Parathyroid adenoma (tissue), 2 donors: ENCODE measurements around the gene PTPRJ.

Experiments used
- H2AFZ ChIP-seq: fragments of 300-600 bp; sonication (generic); one replicate; pipeline ENCODE4 v1.7.0; 2017; ENCODE audit warnings: antibody characterized with exemption, mild to moderate bottlenecking
- H3K27ac ChIP-seq: fragments of 300-600 bp; sonication (generic); one replicate; pipeline ENCODE4 v1.7.0; 2017
- H3K27me3 ChIP-seq: fragments of 300-600 bp; sonication (generic); one replicate; pipeline ENCODE4 v1.7.0; 2017; ENCODE audit warnings: low read length; ENCODE audit not compliant: control insufficient read depth, insufficient read depth
- H3K36me3 ChIP-seq: fragments of 300-600 bp; sonication (generic); one replicate; pipeline ENCODE4 v1.7.0; 2017; ENCODE audit warnings: low read length; ENCODE audit not compliant: control insufficient read depth, insufficient read depth
- H3K4me1 ChIP-seq: fragments of 300-600 bp; sonication (generic); one replicate; pipeline ENCODE4 v1.7.0; 2017; ENCODE audit warnings: control low read depth
- H3K4me2 ChIP-seq: fragments of 300-600 bp; sonication (generic); one replicate; pipeline ENCODE4 v1.7.0; 2017; ENCODE audit warnings: low read length
- H3K4me3 ChIP-seq: fragments of 300-600 bp; sonication (generic); one replicate; pipeline ENCODE4 v1.7.0; 2017; ENCODE audit warnings: low read depth, low read length
- H3K79me2 ChIP-seq: fragments of 300-600 bp; sonication (generic); one replicate; pipeline ENCODE4 v1.7.0; 2017; ENCODE audit warnings: control low read depth
- H3K9ac ChIP-seq: fragments of 300-600 bp; sonication (generic); one replicate; pipeline ENCODE4 v1.7.0; 2017; ENCODE audit warnings: mild to moderate bottlenecking
- H3K9me3 ChIP-seq: fragments of 300-600 bp; sonication (generic); one replicate; pipeline ENCODE4 v1.7.0; 2017; ENCODE audit warnings: low read length; ENCODE audit not compliant: control insufficient read depth
- TF ChIP-seq, protein P1 (sequence below): fragments of 300-600 bp; sonication (generic); IDR thresholded peaks from one replicate; pipeline ENCODE4 v1.7.0; 2017; ENCODE audit warnings: antibody characterized with exemption, mild to moderate bottlenecking
- donor health status: primary hyperparathyroidism.

The PTPRJ gene

DNA sequence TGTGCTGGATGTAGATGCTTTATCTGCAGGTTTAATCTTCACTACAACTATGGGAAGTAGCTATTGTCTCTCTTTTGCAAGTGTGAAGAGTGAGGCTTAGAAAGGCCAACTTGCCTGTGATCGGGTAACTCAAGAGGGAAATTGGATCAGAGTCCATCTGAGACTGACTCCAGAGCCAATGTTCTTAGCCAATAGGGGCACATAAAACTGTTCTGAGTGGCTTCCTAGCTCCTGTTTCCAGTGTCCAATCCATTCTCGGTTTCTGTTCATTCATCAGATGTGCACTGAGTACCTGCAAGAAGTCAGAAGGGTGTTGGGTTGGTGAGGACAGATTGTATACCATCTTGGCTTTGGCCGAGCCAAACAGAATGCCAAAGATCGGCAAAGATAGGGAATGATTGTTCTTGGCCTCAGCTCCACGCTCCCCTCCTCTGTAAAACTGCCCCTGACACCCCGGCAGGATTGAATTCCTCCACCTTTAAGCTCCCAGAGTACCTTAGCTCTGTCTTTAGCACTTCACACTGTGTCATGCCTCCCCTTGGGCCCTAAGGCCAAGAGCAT, 100.0 kb downstream of the PTPRJ start:
- H3K79me2 ChIP-seq: peaks cover 2% of the 10 kb centered on the region

DNA sequence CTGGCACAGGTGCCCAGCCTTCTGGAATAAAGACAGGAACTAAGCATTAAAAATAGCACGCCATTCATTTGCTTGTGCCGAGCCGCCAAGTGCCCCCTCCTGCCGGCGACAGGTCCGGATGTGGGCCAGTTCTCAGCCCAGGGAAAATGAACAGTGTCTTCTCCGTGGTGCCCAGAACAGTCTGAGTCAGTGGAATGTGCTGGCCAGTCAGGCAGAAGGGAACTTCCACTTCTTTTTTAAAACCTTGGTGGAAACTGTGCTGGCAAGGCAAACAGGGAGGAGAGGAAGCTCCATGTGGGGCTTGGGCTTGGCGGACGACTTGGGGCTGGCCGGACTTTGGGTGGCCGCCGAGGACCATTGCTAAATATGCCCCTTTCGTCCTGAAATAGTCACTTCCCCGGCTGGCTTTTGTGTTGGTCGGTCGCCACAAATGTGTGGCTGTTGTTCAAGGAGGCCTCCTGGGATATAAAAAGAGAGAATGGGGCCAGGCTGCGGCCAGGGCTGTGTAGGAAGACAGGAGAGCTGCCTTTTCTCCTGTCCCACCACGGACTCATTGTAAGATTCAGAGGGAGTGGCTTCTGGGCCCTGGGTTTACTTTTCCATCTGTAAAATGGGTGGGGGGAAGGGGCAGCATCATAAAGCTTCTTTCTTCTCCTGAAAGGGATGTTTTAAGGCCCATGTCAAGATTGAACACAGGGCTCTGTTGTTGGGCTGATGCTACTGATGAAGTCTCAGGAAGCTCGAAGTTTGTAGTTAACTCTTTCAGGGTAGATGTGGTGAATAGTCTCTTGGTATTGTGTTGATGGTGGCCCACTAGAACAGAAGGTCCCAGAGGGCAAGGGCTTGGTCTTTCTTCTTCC, 101.0 kb downstream of the PTPRJ start:
- Histone ChIP-seq H3K9ac (no peak overlapping the region), H3K4me2 (no peak overlapping the region), H3K27me3 (no peaks in the 10 kb centered on the region), H3K4me1 (peaks cover under 1% of the 10 kb centered on the region), H3K9me3 (no peaks in the 10 kb centered on the region), H3K79me2 (peaks cover 2% of the 10 kb centered on the region), H3K4me3 (peak overlapping the region; percentile 5), H3K27ac (peak overlapping the region; percentile 36), H3K36me3 (no peaks in the 10 kb centered on the region), H2AFZ (no peak overlapping the region)
- TF ChIP-seq, protein P1, sequence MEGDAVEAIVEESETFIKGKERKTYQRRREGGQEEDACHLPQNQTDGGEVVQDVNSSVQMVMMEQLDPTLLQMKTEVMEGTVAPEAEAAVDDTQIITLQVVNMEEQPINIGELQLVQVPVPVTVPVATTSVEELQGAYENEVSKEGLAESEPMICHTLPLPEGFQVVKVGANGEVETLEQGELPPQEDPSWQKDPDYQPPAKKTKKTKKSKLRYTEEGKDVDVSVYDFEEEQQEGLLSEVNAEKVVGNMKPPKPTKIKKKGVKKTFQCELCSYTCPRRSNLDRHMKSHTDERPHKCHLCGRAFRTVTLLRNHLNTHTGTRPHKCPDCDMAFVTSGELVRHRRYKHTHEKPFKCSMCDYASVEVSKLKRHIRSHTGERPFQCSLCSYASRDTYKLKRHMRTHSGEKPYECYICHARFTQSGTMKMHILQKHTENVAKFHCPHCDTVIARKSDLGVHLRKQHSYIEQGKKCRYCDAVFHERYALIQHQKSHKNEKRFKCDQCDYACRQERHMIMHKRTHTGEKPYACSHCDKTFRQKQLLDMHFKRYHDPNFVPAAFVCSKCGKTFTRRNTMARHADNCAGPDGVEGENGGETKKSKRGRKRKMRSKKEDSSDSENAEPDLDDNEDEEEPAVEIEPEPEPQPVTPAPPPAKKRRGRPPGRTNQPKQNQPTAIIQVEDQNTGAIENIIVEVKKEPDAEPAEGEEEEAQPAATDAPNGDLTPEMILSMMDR: no peak

More for the DNA sequence above, 100.0 kb downstream of the PTPRJ start:
- Histone ChIP-seq H3K9me3 (no peaks in the 10 kb centered on the region), H3K4me3 (no peak overlapping the region), H3K9ac (no peak overlapping the region), H3K27ac (no peak overlapping the region), H3K27me3 (no peaks in the 10 kb centered on the region), H3K36me3 (no peaks in the 10 kb centered on the region), H3K4me2 (no peak overlapping the region), H2AFZ (no peak overlapping the region), H3K4me1 (no peaks in the 10 kb centered on the region)
- TF ChIP-seq, protein P1: no peak

DNA sequence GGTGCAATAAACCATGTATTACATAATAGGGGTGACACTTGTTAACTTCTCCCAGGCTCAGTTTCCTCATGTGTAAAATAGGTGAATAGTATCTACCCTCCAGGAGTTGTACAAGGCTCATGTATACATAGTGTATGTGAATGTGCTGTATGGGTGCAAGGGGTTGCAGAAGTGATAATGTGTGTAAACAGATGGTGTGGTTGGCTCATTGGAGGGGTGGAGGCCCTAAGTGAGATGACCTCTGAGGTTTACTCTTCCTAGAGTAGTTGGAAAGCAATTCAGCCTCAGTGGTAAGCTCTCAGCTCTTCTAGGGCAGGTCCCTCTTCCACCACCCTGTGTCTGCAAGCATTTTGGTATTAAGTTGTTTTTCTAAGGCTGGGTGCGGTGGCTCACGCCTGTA, 102.4 kb downstream of the PTPRJ start:
- H3K4me2 ChIP-seq: no peak overlapping the region
- H3K4me1 ChIP-seq: peaks cover 2% of the 10 kb centered on the region
- TF ChIP-seq, protein P1: no peak
- no peak overlapping the region for H2AFZ ChIP-seq
- H3K9me3 ChIP-seq: no peaks in the 10 kb centered on the region
- no peak overlapping the region for H3K27ac ChIP-seq
- no peak overlapping the region for H3K4me3 ChIP-seq
- H3K79me2 ChIP-seq: peaks cover 2% of the 10 kb centered on the region
- H3K36me3 ChIP-seq: no peaks in the 10 kb centered on the region
- no peaks in the 10 kb centered on the region for H3K27me3 ChIP-seq
- no peak overlapping the region for H3K9ac ChIP-seq

DNA sequence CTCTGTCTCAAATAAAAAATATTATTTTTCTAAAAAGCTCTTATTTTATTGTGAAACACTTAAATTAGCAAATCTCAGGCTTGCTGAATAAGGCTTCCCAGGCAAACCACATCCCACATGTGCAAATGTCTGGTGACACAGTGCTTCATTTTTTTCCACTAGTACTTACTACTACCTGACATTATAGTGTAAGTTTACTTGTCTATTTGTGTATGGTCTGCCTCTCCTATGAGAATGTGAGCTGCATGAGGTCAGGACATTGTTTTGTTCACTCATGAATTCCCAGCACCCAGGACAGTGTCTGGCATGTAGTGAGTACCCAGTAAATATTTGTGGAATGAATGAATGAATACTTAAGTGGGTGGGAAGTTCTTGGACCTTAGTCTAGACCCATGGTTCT, 103.1 kb downstream of the PTPRJ start:
- peaks cover 2% of the 10 kb centered on the region for H3K79me2 ChIP-seq
- H3K9me3 ChIP-seq: no peaks in the 10 kb centered on the region
- no peak overlapping the region for H3K4me3 ChIP-seq
- H3K4me2 ChIP-seq: no peak overlapping the region
- TF ChIP-seq, protein P1: no peak
- no peaks in the 10 kb centered on the region for H3K27me3 ChIP-seq
- H2AFZ ChIP-seq: no peak overlapping the region
- H3K9ac ChIP-seq: no peak overlapping the region
- no peak overlapping the region for H3K27ac ChIP-seq
- H3K4me1 ChIP-seq: peaks cover 4% of the 10 kb centered on the region
- no peaks in the 10 kb centered on the region for H3K36me3 ChIP-seq
